ENCODE data around the gene HSPB9. TPM values are rescaled to one million over a fixed set of nuclear protein-coding genes. Genes with fewer than 3 reads are reported as not detected.

HSPB9 gene
- total RNA-seq, 1 experiment from 2014 or later, result not detected

DNA sequence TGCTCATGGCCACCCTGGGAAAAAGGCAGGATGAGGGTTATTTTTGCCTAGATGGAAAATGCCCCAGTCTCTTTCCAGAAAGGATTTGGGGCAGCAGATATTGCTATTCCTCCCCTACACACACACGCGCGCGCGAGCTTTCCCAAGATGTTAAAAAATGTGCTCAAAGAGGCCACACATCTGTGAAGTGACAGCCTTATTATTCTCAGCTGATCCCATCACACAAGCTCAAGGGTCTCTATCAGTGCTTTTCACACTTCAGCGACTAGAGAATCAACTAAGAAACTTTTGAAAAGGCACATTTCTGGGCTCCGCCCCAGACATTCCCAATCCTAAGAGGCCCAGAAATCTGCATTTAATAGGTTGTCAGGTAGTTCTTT lies 37.9 kb downstream of the HSPB9 start:
- RAD21 ChIA-PET (ENCODE audit: low non-redundant PET in 1 of 2, low total read pairs in 2 of 2, uncharacterized antibody in 2 of 2, unreplicated experiment in 2 of 2), result no interaction called here
- no TSS peak for BruUV-seq (replicated peaks)
- intact Hi-C loops (cut with micrococcal nuclease), result no loop called here
- H3K9me3 ChIP-seq (ENCODE audit: control insufficient read depth in 1 of 2, insufficient read depth in 1 of 2, low read depth in 1 of 2, low read length in 2 of 2), result no peaks in the 10 kb centered on the region
- no peaks in the 10 kb centered on the region for H3K79me2 ChIP-seq (ENCODE audit: insufficient read depth, low read length)
- ATAC-seq, result no peak
- no peak overlapping the region for H3K27ac ChIP-seq (ENCODE audit: low read depth, low read length)
- POLR2A ChIA-PET, result no interaction called here
- H3K9ac ChIP-seq (ENCODE audit: low read length), result no peak overlapping the region
- CTCF ChIA-PET, result interaction anchor here (1.0 kb wide), 1 partner anchor 21 kb away, joined by 3 read pairs; no protein-coding TSS in a partner anchor
- H3K4me2 ChIP-seq (ENCODE audit: low read length), result no peak overlapping the region
- H3K9me2 ChIP-seq (ENCODE audit: insufficient read depth), result no peaks in the 10 kb centered on the region
- no peaks in the 10 kb centered on the region for H3K27me3 ChIP-seq (ENCODE audit: insufficient read depth, low read length)
- no peak for DNase-seq (ENCODE audit: low read depth, low spot score)
- no peak overlapping the region for H3K4me3 ChIP-seq (replicated peaks in 1 of 2; ENCODE audit: low read depth in 1 of 2, low read length in 2 of 2)
- peaks cover 0 to 2% of the 10 kb centered on the region in 2 experiments; a peak in 1 of 4 replicates for H3K4me1 ChIP-seq (ENCODE audit: control insufficient read depth in 1 of 2, insufficient read depth in 2 of 2, low read length in 2 of 2)
- H3K36me3 ChIP-seq (ENCODE audit: control insufficient read depth in 1 of 2, insufficient read depth in 2 of 2, low read length in 2 of 2), result no peaks in the 10 kb centered on the region
- no peaks in the 10 kb centered on the region for H4K20me1 ChIP-seq (ENCODE audit: insufficient read depth)
- no peak overlapping the region for H2AFZ ChIP-seq (ENCODE audit: low read depth, low read length, poor library complexity, severe bottlenecking)
- no peak for TF ChIP-seq JUND (IDR thresholded peaks at IDR 0.05)

DNA sequence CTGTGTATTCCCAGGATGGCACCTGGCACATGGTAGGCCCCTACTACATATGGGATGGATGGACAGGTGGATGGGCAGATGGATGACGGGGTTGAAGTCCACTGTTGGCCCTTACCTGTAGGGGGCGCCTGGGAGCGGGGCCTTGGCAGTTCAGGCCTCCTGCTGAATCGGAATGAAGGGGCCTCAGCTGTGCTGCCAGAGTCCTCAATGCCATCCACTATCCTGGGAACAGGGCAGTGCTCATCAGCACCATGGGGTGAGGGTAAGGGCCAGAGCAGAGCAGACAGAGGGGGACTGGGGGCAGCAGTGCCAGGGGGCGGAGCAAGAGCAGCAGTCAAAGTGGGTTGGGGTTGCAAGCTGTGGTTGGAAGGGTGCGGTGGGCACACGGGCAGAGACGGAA lies 40.5 kb downstream of the HSPB9 start:
- intact Hi-C loops (cut with micrococcal nuclease), result no loop called here
- ATAC-seq (peak; percentile 89), DNase-seq (ENCODE audit: low read depth, low spot score) (peak; percentile 18)
- H3K27me3 ChIP-seq (ENCODE audit: insufficient read depth, low read length), result no peaks in the 10 kb centered on the region
- TF ChIP-seq, protein P1, sequence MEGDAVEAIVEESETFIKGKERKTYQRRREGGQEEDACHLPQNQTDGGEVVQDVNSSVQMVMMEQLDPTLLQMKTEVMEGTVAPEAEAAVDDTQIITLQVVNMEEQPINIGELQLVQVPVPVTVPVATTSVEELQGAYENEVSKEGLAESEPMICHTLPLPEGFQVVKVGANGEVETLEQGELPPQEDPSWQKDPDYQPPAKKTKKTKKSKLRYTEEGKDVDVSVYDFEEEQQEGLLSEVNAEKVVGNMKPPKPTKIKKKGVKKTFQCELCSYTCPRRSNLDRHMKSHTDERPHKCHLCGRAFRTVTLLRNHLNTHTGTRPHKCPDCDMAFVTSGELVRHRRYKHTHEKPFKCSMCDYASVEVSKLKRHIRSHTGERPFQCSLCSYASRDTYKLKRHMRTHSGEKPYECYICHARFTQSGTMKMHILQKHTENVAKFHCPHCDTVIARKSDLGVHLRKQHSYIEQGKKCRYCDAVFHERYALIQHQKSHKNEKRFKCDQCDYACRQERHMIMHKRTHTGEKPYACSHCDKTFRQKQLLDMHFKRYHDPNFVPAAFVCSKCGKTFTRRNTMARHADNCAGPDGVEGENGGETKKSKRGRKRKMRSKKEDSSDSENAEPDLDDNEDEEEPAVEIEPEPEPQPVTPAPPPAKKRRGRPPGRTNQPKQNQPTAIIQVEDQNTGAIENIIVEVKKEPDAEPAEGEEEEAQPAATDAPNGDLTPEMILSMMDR (IDR thresholded peaks at IDR 0.05 in 2 of 3, conservative IDR thresholded peaks at IDR 0.05 in 1 of 3; ENCODE audit: borderline replicate concordance in 1 of 3, insufficient read depth in 1 of 3, low read depth in 2 of 3, low read length in 2 of 3), result peak in 2 of 3 experiments; percentile 82 to 87; a peak in 5 of 6 replicates
- TF ChIP-seq ZFX (IDR thresholded peaks at IDR 0.05), result no peak
- no peaks in the 10 kb centered on the region for H4K20me1 ChIP-seq (ENCODE audit: insufficient read depth)
- no peaks in the 10 kb centered on the region for H3K9me2 ChIP-seq (ENCODE audit: insufficient read depth)
- no TSS peak for BruUV-seq (replicated peaks)
- no peak overlapping the region for H3K4me3 ChIP-seq (replicated peaks in 1 of 2; ENCODE audit: low read depth in 1 of 2, low read length in 2 of 2)
- ChIA-PET CTCF (interaction anchor here (0.9 kb wide), 1 partner anchor 21 kb away, joined by 4 read pairs; no protein-coding TSS in a partner anchor), RAD21 (ENCODE audit: low non-redundant PET in 1 of 2, low total read pairs in 2 of 2, uncharacterized antibody in 2 of 2, unreplicated experiment in 2 of 2) (no interaction called here), POLR2A (no interaction called here)
- H3K36me3 ChIP-seq (ENCODE audit: control insufficient read depth in 1 of 2, insufficient read depth in 2 of 2, low read length in 2 of 2), result no peaks in the 10 kb centered on the region
- no peak overlapping the region for H3K27ac ChIP-seq (ENCODE audit: low read depth, low read length)
- no peaks in the 10 kb centered on the region for H3K4me1 ChIP-seq (ENCODE audit: control insufficient read depth in 1 of 2, insufficient read depth in 2 of 2, low read length in 2 of 2)
- no peaks in the 10 kb centered on the region for H3K9me3 ChIP-seq (ENCODE audit: control insufficient read depth in 1 of 2, insufficient read depth in 1 of 2, low read depth in 1 of 2, low read length in 2 of 2)
- no peaks in the 10 kb centered on the region for H3K79me2 ChIP-seq (ENCODE audit: insufficient read depth, low read length)
- H3K9ac ChIP-seq (ENCODE audit: low read length), result no peak overlapping the region
- no peak overlapping the region for H3K4me2 ChIP-seq (ENCODE audit: low read length)
- H2AFZ ChIP-seq (ENCODE audit: low read depth, low read length, poor library complexity, severe bottlenecking), result no peak overlapping the region
